ENCODE measurements around the gene CD164L2. TPM values are rescaled to one million over a fixed set of nuclear protein-coding genes. Genes with fewer than 3 reads are reported as not detected.

Gene CD164L2
- total and polyA plus RNA-seq, 12 donors = not detected

GRCh38 chr1:27423709-27424108 is 40.6 kb upstream of the CD164L2 start:
- Histone ChIP-seq H3K9me3 (no peaks in the 10 kb centered on the region), H3K36me3 (peaks cover 0 to 50% (median 4%) of the 10 kb centered on the region in 9 donors), H3K4me1 (peaks cover 7 to 96% (median 78%) of the 10 kb centered on the region in 9 donors), H3K4me3 (no peak overlapping the region), H3K27ac (peak overlapping the region in 2 of 10 donors; percentile 3 to 88), H3K27me3 (no peaks in the 10 kb centered on the region)
- 67 to 73% methylated on average over 4 of the region's 4 CpGs for WGBS, 2 donors
- ATAC-seq (no peak), DNase-seq (no peak)
- intact Hi-C loops (cut with DNase I) = no loop called here
- no peak for TF ChIP-seq CTCF (IDR thresholded peaks at IDR 0.05)

DNA sequence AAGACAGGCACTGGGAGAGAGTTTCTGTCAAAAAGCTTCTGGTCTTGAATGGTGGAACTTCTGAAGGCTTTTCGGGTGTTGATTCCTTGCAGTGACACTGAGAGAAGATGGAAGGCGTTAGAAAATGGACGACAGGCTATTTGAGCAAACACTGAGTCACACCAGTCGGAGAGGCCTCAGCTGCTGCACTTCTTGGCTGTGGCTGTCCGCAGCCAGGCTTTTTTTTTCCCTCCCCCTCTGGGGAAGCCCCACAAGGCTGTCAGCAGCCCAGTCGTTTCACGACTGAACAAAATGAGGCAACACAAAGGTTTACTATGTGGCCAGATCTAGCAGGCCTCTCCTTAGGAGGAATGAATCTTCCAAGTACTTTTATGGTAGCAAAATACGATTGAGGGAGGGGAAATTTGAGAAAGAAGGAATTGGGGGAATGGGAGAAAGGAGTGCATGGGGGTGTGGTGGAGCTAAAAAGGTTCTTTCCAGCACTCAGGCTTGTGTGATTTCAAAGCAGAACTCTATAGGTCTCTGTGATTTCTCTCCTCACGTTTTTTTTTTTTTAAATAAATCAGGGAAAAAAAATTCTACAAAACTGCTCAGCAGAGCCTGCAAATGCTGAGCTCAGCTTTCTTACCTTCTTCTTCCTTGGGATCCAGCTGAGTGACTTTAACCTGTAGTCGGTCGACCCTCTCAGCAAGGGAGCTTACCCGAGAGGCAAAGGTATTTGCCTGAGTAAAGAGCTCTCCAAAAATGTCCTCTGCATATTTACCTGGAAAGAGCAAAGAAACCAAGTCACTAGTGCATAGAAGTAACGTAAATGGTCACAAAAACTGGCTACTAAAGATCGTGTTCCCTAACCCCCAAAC is 35.4 kb upstream of the CD164L2 start:
- WGBS, 2 donors = 33 to 36% methylated on average over 14 of the region's 14 CpGs

GRCh38 chr1:27417713-27418112 is 34.6 kb upstream of the CD164L2 start:
- peaks cover 13 to 81% (median 68%) of the 10 kb centered on the region in 9 donors for H3K4me1 ChIP-seq
- DNase-seq (no peak), ATAC-seq (no peak)
- intact Hi-C loops (cut with DNase I) = loop anchor here in 6 of 10 donors (5.0 to 10.0 kb wide), 4 partner anchors 75 to 190 kb away; partner anchors contain the start of genes WASF2 (in 3 of the 6) and AHDC1 (in 2 of the 6)
- H3K27me3 ChIP-seq = no peaks in the 10 kb centered on the region
- TF ChIP-seq CTCF (IDR thresholded peaks at IDR 0.05) = no peak
- WGBS, 2 donors = 66 to 72% methylated on average over 3 of the region's 3 CpGs
- peak overlapping the region; percentile 30 to 82 (median 76) for H3K27ac ChIP-seq
- peaks cover 0 to 64% (median 44%) of the 10 kb centered on the region in 9 donors for H3K36me3 ChIP-seq
- H3K9me3 ChIP-seq = no peaks in the 10 kb centered on the region
- no peak overlapping the region for H3K4me3 ChIP-seq

More for the DNA sequence above, 35.4 kb upstream of the CD164L2 start:
- Histone ChIP-seq H3K36me3 (peaks cover 0 to 55% (median 40%) of the 10 kb centered on the region in 9 donors), H3K4me1 (peaks cover 16 to 81% (median 65%) of the 10 kb centered on the region in 9 donors), H3K27ac (peak overlapping the region; percentile 30 to 82 (median 76)), H3K4me3 (no peak overlapping the region), H3K27me3 (no peaks in the 10 kb centered on the region), H3K9me3 (no peaks in the 10 kb centered on the region)
- ATAC-seq (peak; percentile 80 to 96 (median 90)), DNase-seq (peak; percentile 62 to 71)
- no peak for TF ChIP-seq CTCF (IDR thresholded peaks at IDR 0.05)
- intact Hi-C loops (cut with DNase I) = loop anchor here in 6 of 10 donors (5.0 to 10.0 kb wide), 4 partner anchors 74 to 189 kb away; partner anchors contain the start of genes WASF2 (in 3 of the 6) and AHDC1 (in 2 of the 6)

DNA sequence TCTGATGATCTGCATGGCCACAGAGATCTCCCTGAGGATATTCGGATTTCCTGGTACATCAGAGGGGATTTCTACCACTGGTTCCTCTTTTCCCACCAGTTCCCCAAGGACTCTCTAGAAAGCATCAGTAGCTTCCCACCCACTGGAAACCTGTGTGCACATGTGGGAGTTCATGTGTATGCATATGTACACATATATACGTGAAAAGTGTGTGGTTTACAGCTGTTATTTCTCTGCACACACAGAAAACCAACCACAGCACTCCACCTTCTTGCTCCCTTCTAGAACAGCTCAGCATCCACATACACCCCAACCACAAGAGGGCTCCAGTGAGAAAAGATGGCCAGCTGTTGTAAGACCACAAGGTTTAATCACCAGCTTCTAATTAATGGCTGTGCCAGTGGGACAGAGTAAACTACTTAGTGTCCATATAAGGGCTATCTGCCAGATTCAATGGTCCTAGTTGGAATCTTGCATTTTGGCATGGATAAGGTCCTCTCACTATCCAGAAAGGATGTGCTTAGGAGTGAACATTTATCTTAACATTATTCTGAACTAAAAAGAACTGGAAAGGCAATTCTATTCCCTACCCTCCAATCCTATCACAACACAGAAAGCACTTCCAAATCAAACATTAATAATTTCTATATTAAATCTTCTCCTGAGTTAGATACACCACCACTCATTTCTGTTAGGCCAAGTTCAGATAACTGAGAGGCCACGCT is 33.4 kb upstream of the CD164L2 start:
- Histone ChIP-seq H3K4me3 (no peak overlapping the region), H3K4me1 (peaks cover 13 to 76% (median 58%) of the 10 kb centered on the region in 9 donors), H3K36me3 (peaks cover 0 to 76% (median 55%) of the 10 kb centered on the region in 9 donors), H3K9me3 (no peaks in the 10 kb centered on the region), H3K27ac (peak overlapping the region in 5 of 10 donors; percentile 11 to 82 (median 67)), H3K27me3 (no peaks in the 10 kb centered on the region)
- peak; percentile 24 to 79 (median 67) for TF ChIP-seq CTCF (IDR thresholded peaks at IDR 0.05)
- ATAC-seq = peak in 7 of 8 donors; percentile 26 to 61 (median 45)
- peak in 1 of 2 donors; percentile 54 for DNase-seq
- intact Hi-C loops (cut with DNase I) = loop anchor here in 6 of 10 donors (1.0 to 10.0 kb wide), 5 partner anchors 76 to 191 kb away; partner anchors contain the start of genes WASF2 (in 3 of the 6) and AHDC1 (in 2 of the 6)
- 69 to 83% methylated on average over 3 of the region's 3 CpGs for WGBS, 2 donors

All from heart right ventricle (tissue), 16 donors.